ENCODE data around the gene ZG16. TPM values are rescaled to one million over a fixed set of nuclear protein-coding genes. Genes with fewer than 3 reads are reported as not detected.
A peak's percentile ranks its signal among the peaks of the same experiment; 100 is the strongest.

The ZG16 gene
- total RNA-seq, 1 donor from 2014 or later: not detected

- Histone ChIP-seq H3K9me3 (replicated peaks) (no peaks in the 10 kb centered on the region), H3K36me3 (peaks cover 24% of the 10 kb centered on the region), H3K27me3 (ENCODE audit: low read depth) (no peaks in the 10 kb centered on the region), H3K27ac (replicated peaks) (peak overlapping the region; percentile 97), H3K4me1 (peaks cover 82% of the 10 kb centered on the region), H3K4me3 (peak overlapping the region; percentile 75)
- intact Hi-C loops (cut with micrococcal nuclease): no loop called here
- no peak for TF ChIP-seq CTCF (IDR thresholded peaks at IDR 0.05; ENCODE audit: borderline replicate concordance)
- DNase-seq: no peak
Observed at GRCh38 chr16:29810699-29811169, 32.7 kb downstream of the ZG16 start.

GRCh38 chr16:29811170-29811895, 33.3 kb downstream of the ZG16 start:
- intact Hi-C loops (cut with micrococcal nuclease): no loop called here
- H3K9me3 ChIP-seq (replicated peaks): no peaks in the 10 kb centered on the region
- peaks cover 86% of the 10 kb centered on the region for H3K4me1 ChIP-seq
- H3K4me3 ChIP-seq: peak overlapping the region; percentile 75
- H3K27me3 ChIP-seq (ENCODE audit: low read depth): no peaks in the 10 kb centered on the region
- peaks cover 24% of the 10 kb centered on the region for H3K36me3 ChIP-seq
- no peak for TF ChIP-seq CTCF (IDR thresholded peaks at IDR 0.05; ENCODE audit: borderline replicate concordance)
- peak; percentile 97 for DNase-seq
- H3K27ac ChIP-seq (replicated peaks): peak overlapping the region; percentile 97

- DNase-seq: peak; percentile 72
- intact Hi-C loops (cut with micrococcal nuclease): no loop called here
- Histone ChIP-seq H3K4me3 (peak within 1 kb of the TSS; percentile 75), H3K36me3 (peaks cover 24% of the 10 kb centered on the region), H3K27me3 (ENCODE audit: low read depth) (no peaks in the 10 kb centered on the region), H3K9me3 (replicated peaks) (no peaks in the 10 kb centered on the region), H3K27ac (replicated peaks) (peak within 1 kb of the TSS; percentile 97), H3K4me1 (peaks cover 93% of the 10 kb centered on the region)
- no peak for TF ChIP-seq CTCF (IDR thresholded peaks at IDR 0.05; ENCODE audit: borderline replicate concordance)
Observed at GRCh38 chr16:29811896-29812665, 34.0 kb downstream of the ZG16 start, which contains the start of gene PRRT2. Gene PRRT2 (plus strand): TSS chr16:29812193. CDS start chr16:29813055, 862 bp downstream.

- no peak for DNase-seq
- Histone ChIP-seq H3K27me3 (ENCODE audit: low read depth) (no peaks in the 10 kb centered on the region), H3K36me3 (peaks cover 28% of the 10 kb centered on the region), H3K9me3 (replicated peaks) (no peaks in the 10 kb centered on the region), H3K27ac (replicated peaks) (peak overlapping the region; percentile 97), H3K4me3 (peak overlapping the region; percentile 75), H3K4me1 (peaks cover 93% of the 10 kb centered on the region)
- no peak for TF ChIP-seq CTCF (IDR thresholded peaks at IDR 0.05; ENCODE audit: borderline replicate concordance)
- intact Hi-C loops (cut with micrococcal nuclease): no loop called here
Observed at GRCh38 chr16:29812754-29813643, 34.9 kb downstream of the ZG16 start.
